Measurements from ENCODE around the gene TESK1.

DNA sequence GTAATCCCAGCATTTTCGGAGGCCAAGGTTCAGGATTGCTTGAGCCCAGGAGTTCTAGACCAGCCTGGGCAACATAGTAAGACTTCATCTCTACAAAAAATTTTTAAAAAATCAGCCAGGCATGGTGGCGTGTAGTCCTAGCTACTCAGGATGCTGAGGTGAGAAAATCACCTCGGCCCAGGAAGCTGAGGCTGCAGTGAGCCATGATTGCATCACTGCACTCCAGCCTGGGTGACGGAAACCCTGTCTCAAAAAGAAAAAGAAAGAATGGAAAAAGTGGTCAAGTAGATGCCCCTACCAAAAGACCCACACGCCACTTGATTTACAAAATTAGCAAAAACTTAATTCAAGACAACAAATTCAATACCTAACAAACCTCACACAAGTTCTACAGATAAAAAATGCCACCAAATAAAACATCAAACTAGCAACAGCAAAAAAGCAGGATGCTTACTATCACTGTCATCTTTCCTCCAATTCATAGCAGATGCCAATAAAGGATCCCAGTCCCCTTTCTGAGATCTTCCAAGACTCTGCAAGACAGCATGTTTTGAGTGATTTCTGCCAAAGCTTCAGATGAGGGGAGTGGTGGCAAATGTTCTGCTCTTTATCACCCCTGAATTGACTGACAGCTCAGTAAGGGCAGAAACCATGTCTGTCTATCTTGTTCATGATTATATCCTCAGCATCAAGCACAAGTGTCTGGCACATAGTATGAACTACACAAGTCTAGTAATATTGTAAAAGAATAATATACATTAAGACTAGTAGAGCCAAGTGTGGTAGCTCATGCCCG, 34.2 kb upstream of the TESK1 start:
- TF ChIP-seq CTCF (IDR thresholded peaks at IDR 0.05) (no peak), ZFX (IDR thresholded peaks at IDR 0.05; ENCODE audit: borderline replicate concordance) (no peak)

All from 22Rv1 (cell line).